GM12875 (cell line): ENCODE measurements around the gene IRX3.
A peak's percentile ranks its signal among the peaks of the same experiment; 100 is the strongest.

Experiments
- H3K4me3 ChIP-seq: one replicate; pipeline ENCODE4 v1.5.1; 2011; ENCODE audit warnings: low read depth, low read length, control low read depth
- CTCF ChIP-seq: IDR thresholded peaks from 2 replicates; pipeline ENCODE4 v1.5.1; 2011; ENCODE audit warnings: low read depth, mild to moderate bottlenecking, control low read depth, inconsistent platforms, low read length, moderate library complexity, borderline replicate concordance; ENCODE audit not compliant: insufficient read depth

Gene IRX3

GRCh38 chr16:54282928-54283724 lies 3.5 kb downstream of the IRX3 start:
- no peak for TF ChIP-seq CTCF
- no peak overlapping the region for H3K4me3 ChIP-seq

- TF ChIP-seq CTCF: peak; percentile 57
- H3K4me3 ChIP-seq: no peak overlapping the region
Measured at GRCh38 chr16:54282202-54282927, 4.2 kb downstream of the IRX3 start.

- no peak overlapping the region for H3K4me3 ChIP-seq
- TF ChIP-seq CTCF: no peak
Measured at GRCh38 chr16:54281535-54282201, 4.9 kb downstream of the IRX3 start.

GRCh38 chr16:54280751-54281150 lies 5.8 kb downstream of the IRX3 start:
- no peak overlapping the region for H3K4me3 ChIP-seq
- TF ChIP-seq CTCF: no peak

- H3K4me3 ChIP-seq: no peak overlapping the region
- no peak for TF ChIP-seq CTCF
Measured at GRCh38 chr16:54277845-54278703, 8.5 kb downstream of the IRX3 start.

- H3K4me3 ChIP-seq: no peak overlapping the region
- no peak for TF ChIP-seq CTCF
Measured at GRCh38 chr16:54275956-54276355, 10.6 kb downstream of the IRX3 start.
